Activated CD8-positive, alpha-beta T cell treated with anti-CD3 and anti-CD28 coated beads for 36 hours (primary cell): ENCODE data around the gene CARD9. TPM values are rescaled to one million over a fixed set of nuclear protein-coding genes. Genes with fewer than 3 reads are reported as not detected.
A peak's percentile ranks its signal among the peaks of the same experiment; 100 is the strongest.

Source experiments
- ATAC-seq: fragments of 200-7000 bp; cut with Tn5 transposase; one replicate; pipeline ENCODE4 v1.10.0; 2021; ENCODE audit warnings: mild to moderate bottlenecking, moderate library complexity
- CTCF ChIA-PET: fragments of 350-600 bp; sonication (Branson Sonifier 250); formaldehyde crosslinking; loops from one replicate; lab custom pipeline; 2021; ENCODE audit warnings: antibody characterized with exemption; lab: Charles Lee
- POLR2A ChIA-PET: fragments of 350-600 bp; sonication (Branson Sonifier 250); formaldehyde crosslinking; loops from one replicate; lab custom pipeline; 2021; ENCODE audit warnings: antibody characterized with exemption; lab: Charles Lee
- DNase-seq: peaks from one replicate; pipeline ENCODE4 v3.0.0-alpha.2; 2020
- H3K27ac Mint-ChIP-seq: one replicate; pipeline ENCODE4 v1.8.0; 2021; ENCODE audit warnings: mild to moderate bottlenecking, mixed read lengths
- H3K27me3 Mint-ChIP-seq: one replicate; pipeline ENCODE4 v1.8.0; 2021; ENCODE audit warnings: mixed read lengths
- H3K36me3 Mint-ChIP-seq: one replicate; pipeline ENCODE4 v1.8.0; 2021; ENCODE audit warnings: low read depth, mixed read lengths
- H3K4me1 Mint-ChIP-seq: one replicate; pipeline ENCODE4 v1.8.0; 2021; ENCODE audit warnings: low read depth, mixed read lengths
- H3K4me3 Mint-ChIP-seq: one replicate; pipeline ENCODE4 v1.8.0; 2021; ENCODE audit warnings: mild to moderate bottlenecking, moderate library complexity, mixed read lengths
- H3K9me3 Mint-ChIP-seq: one replicate; pipeline ENCODE4 v1.8.0; 2021; ENCODE audit warnings: mixed read lengths
- intact Hi-C: fragments of 100-400 bp; cut with micrococcal nuclease; formaldehyde crosslinking; loops from one replicate; pipeline ENCODE4 v1.10.0; 2022
- total RNA-seq, 2 experiments: library from RNA; stranded (reverse); gene quantifications; one replicate each; pipeline ENCODE4 v1.2.3, GENCODE V29; 2021
- TF ChIP-seq, protein P1 (sequence below): fragments of 200-600 bp; IDR thresholded peaks from one replicate; pipeline ENCODE4 v1.8.0; 2022; ENCODE audit warnings: antibody characterized with exemption, mild to moderate bottlenecking

The CARD9 gene
- total RNA-seq, 2 experiments from 2014 or later, result 6.8 to 7.1 TPM

DNA sequence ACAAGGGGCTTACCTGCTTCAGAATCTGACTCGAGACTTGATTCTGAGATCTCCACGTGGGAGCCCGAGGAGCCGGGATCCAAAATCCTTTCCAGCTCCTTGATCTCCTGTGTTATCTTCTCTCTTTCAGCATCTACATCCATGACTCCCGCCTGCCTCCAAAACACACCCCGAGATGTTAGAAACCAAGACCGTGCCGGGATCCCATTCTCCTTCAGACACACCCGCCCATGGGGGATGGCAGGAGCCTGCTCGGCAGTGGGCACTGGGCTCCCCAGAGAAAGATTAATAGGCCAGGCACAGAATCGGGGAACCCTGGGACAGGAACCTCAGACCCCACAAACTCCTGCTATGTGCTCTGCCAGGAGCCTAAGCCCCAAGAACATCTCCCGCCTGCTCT lies 24.8 kb upstream of the CARD9 start:
- peaks cover 28% of the 10 kb centered on the region for H3K4me1 Mint-ChIP-seq
- intact Hi-C loops, result no loop called here
- POLR2A ChIA-PET, result interaction anchor here (0.9 to 1.9 kb wide), 6 partner anchors 9 to 37 kb away, joined by 4 to 5 read pairs (median 5); partner anchors contain the start of gene DNLZ
- peaks cover 53% of the 10 kb centered on the region for H3K36me3 Mint-ChIP-seq
- H3K4me3 Mint-ChIP-seq, result peak overlapping the region; percentile 87
- CTCF ChIA-PET, result interaction anchor here (1.2 to 1.3 kb wide), 2 partner anchors 26 to 85 kb away, joined by 3 read pairs; no protein-coding TSS in a partner anchor
- no peaks in the 10 kb centered on the region for H3K27me3 Mint-ChIP-seq
- H3K27ac Mint-ChIP-seq, result no peak overlapping the region
- TF ChIP-seq, protein P1, sequence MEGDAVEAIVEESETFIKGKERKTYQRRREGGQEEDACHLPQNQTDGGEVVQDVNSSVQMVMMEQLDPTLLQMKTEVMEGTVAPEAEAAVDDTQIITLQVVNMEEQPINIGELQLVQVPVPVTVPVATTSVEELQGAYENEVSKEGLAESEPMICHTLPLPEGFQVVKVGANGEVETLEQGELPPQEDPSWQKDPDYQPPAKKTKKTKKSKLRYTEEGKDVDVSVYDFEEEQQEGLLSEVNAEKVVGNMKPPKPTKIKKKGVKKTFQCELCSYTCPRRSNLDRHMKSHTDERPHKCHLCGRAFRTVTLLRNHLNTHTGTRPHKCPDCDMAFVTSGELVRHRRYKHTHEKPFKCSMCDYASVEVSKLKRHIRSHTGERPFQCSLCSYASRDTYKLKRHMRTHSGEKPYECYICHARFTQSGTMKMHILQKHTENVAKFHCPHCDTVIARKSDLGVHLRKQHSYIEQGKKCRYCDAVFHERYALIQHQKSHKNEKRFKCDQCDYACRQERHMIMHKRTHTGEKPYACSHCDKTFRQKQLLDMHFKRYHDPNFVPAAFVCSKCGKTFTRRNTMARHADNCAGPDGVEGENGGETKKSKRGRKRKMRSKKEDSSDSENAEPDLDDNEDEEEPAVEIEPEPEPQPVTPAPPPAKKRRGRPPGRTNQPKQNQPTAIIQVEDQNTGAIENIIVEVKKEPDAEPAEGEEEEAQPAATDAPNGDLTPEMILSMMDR, result no peak
- ATAC-seq, result no peak
- DNase-seq, result no peak
- no peaks in the 10 kb centered on the region for H3K9me3 Mint-ChIP-seq

DNA sequence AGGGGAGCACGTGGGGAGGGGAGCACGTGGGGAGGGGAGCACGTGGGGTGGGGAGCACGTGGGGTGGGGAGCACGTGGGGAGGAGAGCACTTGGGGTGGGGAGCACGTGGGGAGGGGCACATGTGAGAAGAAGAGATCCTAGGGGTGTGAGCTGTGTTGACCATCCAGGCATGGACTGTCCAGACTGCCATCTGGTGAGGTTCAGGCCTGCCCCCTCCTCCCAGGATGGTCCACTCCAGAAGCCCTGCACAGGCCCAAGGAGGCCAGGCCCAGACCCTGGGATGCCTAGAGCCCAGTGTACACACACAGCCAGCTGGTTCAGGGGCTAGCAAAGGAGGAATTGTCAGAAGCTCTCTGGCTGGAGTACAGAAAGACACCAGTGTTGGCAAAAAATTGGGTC lies 24.2 kb upstream of the CARD9 start:
- Mint-ChIP-seq H3K4me3 (no peak overlapping the region), H3K27me3 (no peaks in the 10 kb centered on the region), H3K9me3 (no peaks in the 10 kb centered on the region), H3K36me3 (peaks cover 50% of the 10 kb centered on the region), H3K4me1 (peaks cover 25% of the 10 kb centered on the region), H3K27ac (no peak overlapping the region)
- TF ChIP-seq, protein P1, result no peak
- DNase-seq, result no peak
- intact Hi-C loops, result no loop called here
- ChIA-PET POLR2A (interaction anchor here (1.0 to 1.9 kb wide), 6 partner anchors 9 to 35 kb away, joined by 3 to 5 read pairs (median 4); partner anchors contain the start of gene DNLZ), CTCF (interaction anchor here (0.5 to 1.2 kb wide), 2 partner anchors 12 to 25 kb away, joined by 3 read pairs; no protein-coding TSS in a partner anchor)
- ATAC-seq, result no peak

DNA sequence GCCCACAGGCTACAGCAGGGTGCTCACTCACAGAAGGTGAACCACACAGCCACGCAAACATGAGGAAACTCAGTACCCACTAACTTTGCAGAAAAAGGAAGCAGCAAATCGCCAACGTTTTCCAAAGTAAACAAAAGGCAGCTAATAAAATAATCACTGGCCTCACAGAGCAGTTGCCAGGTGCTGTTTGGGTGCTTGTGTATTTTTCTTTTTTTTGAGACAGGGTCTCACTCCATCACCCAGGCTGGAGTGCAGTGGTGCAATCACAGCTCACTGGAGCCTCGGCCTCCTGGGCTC lies 22.7 kb upstream of the CARD9 start:
- peaks cover 18% of the 10 kb centered on the region for H3K4me1 Mint-ChIP-seq

DNA sequence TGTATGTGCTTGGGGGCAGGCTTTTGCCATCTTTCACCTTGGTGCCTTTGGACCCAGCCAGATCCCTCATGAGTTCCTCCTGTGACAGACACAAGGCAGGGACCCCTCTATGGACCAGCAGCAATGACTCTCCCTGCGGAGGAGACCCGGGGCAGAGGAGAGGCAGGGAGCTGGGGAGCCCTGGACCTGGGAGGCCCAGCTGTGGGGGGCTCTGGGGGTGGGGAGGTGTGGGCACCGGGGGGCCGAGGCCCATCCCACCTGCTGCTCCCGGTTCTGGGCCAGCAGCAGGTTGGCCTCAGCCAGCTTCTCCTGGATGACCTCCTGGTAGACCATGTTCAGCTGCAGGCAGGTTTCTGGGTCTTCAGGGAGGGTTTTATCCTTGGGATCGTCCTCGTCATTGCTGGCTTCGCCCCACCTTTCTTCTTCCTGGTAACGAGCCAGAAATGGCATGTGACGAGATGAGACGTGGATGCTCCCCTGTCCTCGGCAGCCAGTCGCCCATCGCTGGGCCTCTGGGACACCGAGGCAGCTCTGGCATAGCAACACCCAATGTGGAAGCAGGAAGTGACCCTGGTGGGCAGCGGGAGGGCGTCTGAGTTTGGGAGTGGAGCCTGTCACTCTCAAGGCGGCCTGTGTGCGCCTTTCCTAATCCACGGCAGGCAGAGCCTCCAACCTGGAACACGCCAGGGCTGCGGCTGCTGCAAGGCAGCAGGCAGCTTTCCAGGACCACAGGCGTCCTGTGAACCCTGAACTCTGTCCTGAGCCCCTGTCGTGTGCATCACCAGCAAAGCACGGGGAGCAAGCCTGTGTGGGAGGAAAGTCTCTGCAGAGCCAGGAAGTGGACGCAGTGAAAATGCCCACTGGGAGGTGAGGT lies 22.1 kb upstream of the CARD9 start:
- Mint-ChIP-seq H3K27ac (no peak overlapping the region), H3K4me1 (peaks cover 15% of the 10 kb centered on the region), H3K36me3 (peaks cover 43% of the 10 kb centered on the region), H3K9me3 (no peaks in the 10 kb centered on the region), H3K4me3 (no peak overlapping the region), H3K27me3 (no peaks in the 10 kb centered on the region)
- TF ChIP-seq, protein P1, result no peak
- no peak for DNase-seq
- ChIA-PET CTCF (interaction anchor here (1.3 kb wide), 1 partner anchor 10 kb away, joined by 5 read pairs; no protein-coding TSS in a partner anchor), POLR2A (interaction anchor here (0.5 to 1.7 kb wide), 4 partner anchors 10 to 21 kb away, joined by 3 to 5 read pairs (median 3); no protein-coding TSS in a partner anchor)
- no peak for ATAC-seq
- intact Hi-C loops, result no loop called here

More for the DNA sequence above, 22.7 kb upstream of the CARD9 start:
- Mint-ChIP-seq H3K27ac (no peak overlapping the region), H3K9me3 (no peaks in the 10 kb centered on the region), H3K27me3 (no peaks in the 10 kb centered on the region), H3K4me3 (no peak overlapping the region), H3K36me3 (peaks cover 45% of the 10 kb centered on the region)
- DNase-seq (no peak), ATAC-seq (no peak)
- TF ChIP-seq, protein P1, result no peak
- intact Hi-C loops, result no loop called here
- POLR2A ChIA-PET, result interaction anchor here (1.3 to 1.7 kb wide), 3 partner anchors 9 to 19 kb away, joined by 3 to 5 read pairs (median 3); no protein-coding TSS in a partner anchor
- CTCF ChIA-PET, result interaction anchor here (1.3 kb wide), 1 partner anchor 10 kb away, joined by 5 read pairs; no protein-coding TSS in a partner anchor

DNA sequence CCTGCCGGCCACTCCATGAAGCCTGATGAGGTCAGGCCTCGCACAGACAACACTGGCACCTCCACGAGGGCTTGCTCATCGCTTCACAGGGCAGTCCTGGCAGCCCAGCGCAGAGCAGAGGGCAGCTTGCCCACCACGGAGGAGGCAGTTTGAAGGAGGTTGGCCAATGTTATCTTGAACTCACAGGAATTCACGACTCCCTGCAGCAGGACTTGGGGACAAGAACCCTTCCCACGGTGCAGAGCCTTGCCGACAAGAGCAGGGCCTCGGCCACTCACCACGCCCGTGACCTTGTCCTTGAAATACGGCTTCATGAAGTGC lies 21.5 kb upstream of the CARD9 start:
- ChIA-PET CTCF (no interaction called here), POLR2A (no interaction called here)
- no peaks in the 10 kb centered on the region for H3K9me3 Mint-ChIP-seq

More for the DNA sequence above, 21.5 kb upstream of the CARD9 start:
- Mint-ChIP-seq H3K4me1 (peaks cover 14% of the 10 kb centered on the region), H3K36me3 (peaks cover 46% of the 10 kb centered on the region), H3K27ac (no peak overlapping the region), H3K27me3 (no peaks in the 10 kb centered on the region), H3K4me3 (no peak overlapping the region)
- intact Hi-C loops, result no loop called here
- no peak for DNase-seq
- TF ChIP-seq, protein P1, result no peak
- no peak for ATAC-seq
